B cell (primary cell): ENCODE results near the gene AKT1.

Source experiments
- EZH2 ChIP-seq: IDR thresholded peaks from 2 replicates; pipeline ENCODE4 v1.6.1; 2012; ENCODE audit warnings: borderline replicate concordance, low read depth, mild to moderate bottlenecking, moderate library complexity, low read length; ENCODE audit not compliant: insufficient read depth, poor library complexity, severe bottlenecking
- TF ChIP-seq, protein P1 (sequence below): fragments of 200-600 bp; IDR thresholded peaks from one replicate; pipeline ENCODE4 v1.8.0; 2022; ENCODE audit warnings: antibody characterized with exemption, mild to moderate bottlenecking

DNA sequence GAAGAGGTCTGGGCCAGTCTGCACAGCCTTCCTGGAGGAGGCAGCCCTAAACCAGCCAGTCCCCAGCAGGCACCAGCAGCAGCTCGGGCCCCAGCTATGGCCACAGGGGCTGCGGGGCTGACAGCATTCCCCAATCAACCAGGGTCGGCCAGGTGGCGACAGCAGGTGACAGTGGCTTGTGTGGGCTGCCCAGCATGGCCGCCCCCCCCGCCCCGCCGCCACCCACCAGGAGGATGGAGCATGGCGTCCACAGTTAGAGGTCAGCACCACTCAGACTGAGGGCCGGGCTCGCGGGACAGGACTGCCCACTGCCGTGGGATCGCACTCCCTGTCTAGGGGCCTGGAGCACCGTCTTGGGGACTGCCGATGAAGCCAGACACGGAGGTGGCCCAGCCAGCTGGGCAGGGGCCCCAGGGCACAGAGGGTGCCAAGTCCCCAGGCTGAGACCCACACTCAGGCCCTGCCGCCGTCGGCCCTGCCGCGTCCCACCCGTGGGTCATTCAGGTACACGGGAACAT, 15.0 kb downstream of the AKT1 start:
- TF ChIP-seq, protein P1, sequence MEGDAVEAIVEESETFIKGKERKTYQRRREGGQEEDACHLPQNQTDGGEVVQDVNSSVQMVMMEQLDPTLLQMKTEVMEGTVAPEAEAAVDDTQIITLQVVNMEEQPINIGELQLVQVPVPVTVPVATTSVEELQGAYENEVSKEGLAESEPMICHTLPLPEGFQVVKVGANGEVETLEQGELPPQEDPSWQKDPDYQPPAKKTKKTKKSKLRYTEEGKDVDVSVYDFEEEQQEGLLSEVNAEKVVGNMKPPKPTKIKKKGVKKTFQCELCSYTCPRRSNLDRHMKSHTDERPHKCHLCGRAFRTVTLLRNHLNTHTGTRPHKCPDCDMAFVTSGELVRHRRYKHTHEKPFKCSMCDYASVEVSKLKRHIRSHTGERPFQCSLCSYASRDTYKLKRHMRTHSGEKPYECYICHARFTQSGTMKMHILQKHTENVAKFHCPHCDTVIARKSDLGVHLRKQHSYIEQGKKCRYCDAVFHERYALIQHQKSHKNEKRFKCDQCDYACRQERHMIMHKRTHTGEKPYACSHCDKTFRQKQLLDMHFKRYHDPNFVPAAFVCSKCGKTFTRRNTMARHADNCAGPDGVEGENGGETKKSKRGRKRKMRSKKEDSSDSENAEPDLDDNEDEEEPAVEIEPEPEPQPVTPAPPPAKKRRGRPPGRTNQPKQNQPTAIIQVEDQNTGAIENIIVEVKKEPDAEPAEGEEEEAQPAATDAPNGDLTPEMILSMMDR: no peak
- TF ChIP-seq EZH2: no peak
